Measurements from ENCODE around the gene ISLR.

DNA sequence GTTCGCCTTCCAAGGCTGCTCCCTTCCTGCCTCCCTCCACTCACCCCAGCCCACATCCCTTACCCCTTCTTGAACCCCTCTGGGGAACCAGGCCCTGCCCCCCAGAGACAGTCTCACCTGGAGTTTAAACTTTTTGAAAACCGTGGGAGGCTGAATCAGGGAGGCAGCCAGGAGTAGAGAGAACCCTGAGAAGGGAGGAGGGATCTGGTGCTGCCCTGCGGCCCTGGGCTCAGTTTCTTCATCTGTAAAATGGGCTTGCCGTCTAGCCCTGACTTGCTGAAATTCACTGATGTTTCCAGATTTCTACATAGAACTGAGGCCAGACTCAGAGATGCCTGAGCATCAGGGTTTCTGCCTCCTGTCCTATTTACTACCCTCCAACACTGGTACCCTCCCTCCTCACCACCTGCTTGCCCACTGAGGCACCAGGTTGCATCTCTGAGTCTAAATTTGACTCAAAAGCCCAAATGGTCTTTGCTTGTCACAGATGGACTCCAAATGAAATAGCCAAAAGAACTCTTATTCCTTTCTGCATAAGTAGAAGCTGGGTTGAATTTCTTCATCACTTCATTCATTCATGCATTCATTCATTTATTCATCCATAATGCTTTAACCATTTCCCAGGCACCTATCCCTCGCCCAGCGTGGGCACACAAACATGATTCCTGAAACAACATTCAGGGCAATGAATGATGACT lies 41.0 kb downstream of the ISLR start:
- TF ChIP-seq, protein P1, sequence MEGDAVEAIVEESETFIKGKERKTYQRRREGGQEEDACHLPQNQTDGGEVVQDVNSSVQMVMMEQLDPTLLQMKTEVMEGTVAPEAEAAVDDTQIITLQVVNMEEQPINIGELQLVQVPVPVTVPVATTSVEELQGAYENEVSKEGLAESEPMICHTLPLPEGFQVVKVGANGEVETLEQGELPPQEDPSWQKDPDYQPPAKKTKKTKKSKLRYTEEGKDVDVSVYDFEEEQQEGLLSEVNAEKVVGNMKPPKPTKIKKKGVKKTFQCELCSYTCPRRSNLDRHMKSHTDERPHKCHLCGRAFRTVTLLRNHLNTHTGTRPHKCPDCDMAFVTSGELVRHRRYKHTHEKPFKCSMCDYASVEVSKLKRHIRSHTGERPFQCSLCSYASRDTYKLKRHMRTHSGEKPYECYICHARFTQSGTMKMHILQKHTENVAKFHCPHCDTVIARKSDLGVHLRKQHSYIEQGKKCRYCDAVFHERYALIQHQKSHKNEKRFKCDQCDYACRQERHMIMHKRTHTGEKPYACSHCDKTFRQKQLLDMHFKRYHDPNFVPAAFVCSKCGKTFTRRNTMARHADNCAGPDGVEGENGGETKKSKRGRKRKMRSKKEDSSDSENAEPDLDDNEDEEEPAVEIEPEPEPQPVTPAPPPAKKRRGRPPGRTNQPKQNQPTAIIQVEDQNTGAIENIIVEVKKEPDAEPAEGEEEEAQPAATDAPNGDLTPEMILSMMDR (IDR thresholded peaks at IDR 0.05) = no peak
- no peak for TF ChIP-seq POLR2A (IDR thresholded peaks at IDR 0.05)
- no peak for TF ChIP-seq EP300 (IDR thresholded peaks at IDR 0.05)

Measured in ovary (tissue), 3 donors.